GM19463 (cell line): ENCODE data around the gene TNIP1.

ENCODE experiments used
- ATAC-seq: cut with Tn5 transposase; IDR thresholded peaks from one replicate; pipeline ENCODE4 v1.9.1; 2021; ENCODE audit warnings: mild to moderate bottlenecking, moderate library complexity; ENCODE audit not compliant: unreplicated experiment

TNIP1 gene

DNA sequence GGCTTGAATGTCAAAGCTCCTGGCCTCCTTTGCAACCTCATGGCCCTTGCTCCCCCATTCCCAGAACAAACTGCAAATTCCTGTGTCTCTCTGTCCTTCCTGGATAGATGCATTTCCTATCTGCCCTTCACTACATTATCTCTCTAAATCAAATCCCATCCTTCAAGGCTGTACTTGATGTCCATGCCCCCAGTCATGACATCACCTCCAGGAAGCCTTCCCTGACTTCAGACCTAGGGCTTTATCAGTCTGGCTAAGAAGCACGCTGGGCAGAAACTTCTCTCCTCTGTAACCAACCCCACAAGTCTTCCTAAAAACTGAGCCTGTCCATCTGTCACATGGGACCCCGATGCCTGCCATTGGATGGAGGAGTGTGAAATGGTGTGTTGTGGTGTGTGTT is 25.7 kb upstream of the TNIP1 start:
- no peak for ATAC-seq

DNA sequence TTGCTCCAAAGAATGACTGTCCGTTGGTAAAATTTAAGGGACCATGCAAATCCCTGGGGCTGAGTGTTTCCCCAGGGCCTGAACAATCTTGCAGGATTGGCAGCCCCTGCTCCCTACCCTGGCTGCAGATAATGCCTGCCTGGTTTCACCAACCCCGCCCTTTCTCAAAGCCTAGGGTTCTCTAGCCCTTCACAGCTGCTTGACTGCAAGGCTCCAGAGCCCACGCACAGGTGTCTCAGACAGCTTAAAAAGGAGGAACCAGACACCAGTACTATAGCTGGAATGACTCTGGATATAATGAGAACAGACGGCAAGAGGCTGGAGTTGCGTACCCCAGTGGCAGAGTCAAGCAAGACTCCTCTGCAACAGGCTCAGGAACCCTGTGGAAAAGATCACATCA is 25.2 kb upstream of the TNIP1 start:
- no peak for ATAC-seq

DNA sequence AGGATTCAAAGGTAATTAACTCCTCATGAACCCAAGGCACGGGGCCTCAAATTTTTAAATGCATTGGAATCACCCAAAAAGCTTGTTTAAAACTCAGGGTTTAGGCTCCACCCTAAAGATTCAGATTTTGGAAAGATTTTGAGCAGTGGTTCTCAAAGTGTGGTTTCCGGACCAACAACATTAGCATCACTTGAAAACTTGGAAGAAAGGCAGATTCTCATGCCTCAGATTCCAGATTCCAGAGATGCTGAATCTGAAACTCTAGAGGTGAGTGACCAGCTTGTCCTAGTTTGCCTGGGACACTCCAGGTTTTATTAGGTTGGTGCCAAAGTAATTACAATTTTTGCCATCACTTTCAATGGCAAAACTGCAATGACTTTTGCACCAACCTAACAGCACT is 24.7 kb upstream of the TNIP1 start:
- no peak for ATAC-seq

DNA sequence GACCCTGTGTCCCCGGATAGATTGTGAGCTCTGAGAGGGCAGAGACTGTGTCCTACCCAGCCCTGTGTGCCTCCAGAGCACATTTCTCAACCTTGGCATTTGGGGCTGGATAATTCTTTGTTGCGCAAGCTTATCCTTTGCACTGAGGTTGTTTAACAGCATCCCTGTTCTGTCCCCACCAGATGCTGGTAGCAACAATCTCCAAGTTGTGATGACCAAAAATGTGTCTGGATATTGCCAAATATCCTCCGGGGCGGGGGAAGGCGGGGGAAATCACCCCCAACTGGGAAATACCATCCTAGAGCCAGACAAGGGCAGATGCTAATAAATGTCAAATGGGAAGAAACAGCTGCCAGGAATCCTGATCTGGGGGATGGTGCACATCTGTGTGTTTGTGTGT is 24.0 kb upstream of the TNIP1 start:
- ATAC-seq = no peak

DNA sequence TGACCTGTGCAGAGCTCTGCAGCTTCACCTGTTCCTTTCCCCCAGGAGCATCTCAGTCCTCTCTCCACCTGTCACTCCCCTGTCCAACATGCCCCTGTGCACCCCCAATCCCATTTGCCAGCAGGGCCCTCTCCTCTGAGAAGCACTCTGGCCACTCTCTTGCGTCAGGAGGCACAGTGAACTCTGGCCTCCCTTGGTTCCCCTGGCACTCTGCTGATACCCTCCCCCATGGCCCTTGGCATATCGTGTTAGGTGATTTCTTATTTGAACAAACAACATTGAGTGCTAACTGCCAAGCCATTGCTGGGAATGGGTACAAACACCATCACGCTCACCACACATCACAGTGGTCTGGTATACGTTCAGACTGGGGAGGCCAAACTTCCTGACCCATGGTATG is 20.9 kb upstream of the TNIP1 start:
- no peak for ATAC-seq

DNA sequence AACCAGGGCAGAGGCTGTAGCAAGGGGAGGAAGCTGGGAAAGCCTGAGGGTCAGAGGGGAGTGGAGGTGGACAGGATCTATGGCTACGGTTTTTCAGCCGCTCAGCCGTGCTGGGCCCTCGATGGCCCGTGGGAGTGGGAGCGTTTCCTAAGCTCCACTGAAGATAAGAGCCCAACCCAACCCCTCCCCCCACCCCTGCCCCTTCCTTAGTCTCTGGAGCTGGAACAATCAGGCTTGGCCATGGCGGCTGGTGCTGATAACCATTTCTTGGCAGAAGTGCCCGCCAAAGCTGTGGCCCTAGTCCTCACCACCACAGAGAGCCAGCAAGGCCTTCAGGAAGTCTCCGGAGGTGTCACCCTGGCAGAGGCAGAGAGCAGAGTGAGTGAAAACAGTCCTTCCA is 20.3 kb upstream of the TNIP1 start:
- ATAC-seq = no peak

DNA sequence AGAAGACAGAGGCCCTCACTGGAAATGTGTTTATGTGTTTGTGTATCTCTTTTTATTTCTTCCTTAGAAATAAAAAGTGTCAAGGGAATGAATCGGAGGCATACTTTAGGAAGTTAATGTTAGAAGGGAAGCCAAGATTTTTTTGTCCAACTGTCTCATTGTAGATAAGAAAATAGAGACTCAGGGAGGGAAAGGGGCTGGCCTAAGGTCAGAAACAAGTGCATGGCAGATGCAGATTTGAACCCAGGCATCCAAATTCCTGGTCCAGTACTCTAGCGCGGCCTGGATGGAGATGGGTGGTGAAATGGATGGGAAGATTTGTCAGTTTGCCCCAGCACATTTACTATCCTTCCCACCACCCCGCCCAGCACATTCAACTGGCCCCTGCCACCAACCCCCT is 19.8 kb upstream of the TNIP1 start:
- no peak for ATAC-seq

DNA sequence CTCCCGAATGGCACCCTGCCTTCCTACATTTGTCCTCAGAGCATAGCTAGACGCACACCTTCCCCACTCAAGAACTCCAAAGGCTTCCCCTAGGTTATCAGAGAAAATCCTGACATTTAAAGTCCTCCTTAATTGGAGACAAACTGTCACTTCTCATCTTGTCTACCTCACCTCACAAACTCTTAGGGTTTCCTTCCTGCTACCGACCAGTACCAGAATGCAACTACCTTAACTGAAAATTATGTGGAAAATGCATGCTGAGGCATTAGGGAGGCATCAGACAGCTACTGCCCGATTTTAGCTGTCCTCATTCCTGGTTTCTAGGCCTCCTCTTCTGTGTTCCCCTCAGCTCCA is 17.9 kb upstream of the TNIP1 start:
- ATAC-seq = no peak

DNA sequence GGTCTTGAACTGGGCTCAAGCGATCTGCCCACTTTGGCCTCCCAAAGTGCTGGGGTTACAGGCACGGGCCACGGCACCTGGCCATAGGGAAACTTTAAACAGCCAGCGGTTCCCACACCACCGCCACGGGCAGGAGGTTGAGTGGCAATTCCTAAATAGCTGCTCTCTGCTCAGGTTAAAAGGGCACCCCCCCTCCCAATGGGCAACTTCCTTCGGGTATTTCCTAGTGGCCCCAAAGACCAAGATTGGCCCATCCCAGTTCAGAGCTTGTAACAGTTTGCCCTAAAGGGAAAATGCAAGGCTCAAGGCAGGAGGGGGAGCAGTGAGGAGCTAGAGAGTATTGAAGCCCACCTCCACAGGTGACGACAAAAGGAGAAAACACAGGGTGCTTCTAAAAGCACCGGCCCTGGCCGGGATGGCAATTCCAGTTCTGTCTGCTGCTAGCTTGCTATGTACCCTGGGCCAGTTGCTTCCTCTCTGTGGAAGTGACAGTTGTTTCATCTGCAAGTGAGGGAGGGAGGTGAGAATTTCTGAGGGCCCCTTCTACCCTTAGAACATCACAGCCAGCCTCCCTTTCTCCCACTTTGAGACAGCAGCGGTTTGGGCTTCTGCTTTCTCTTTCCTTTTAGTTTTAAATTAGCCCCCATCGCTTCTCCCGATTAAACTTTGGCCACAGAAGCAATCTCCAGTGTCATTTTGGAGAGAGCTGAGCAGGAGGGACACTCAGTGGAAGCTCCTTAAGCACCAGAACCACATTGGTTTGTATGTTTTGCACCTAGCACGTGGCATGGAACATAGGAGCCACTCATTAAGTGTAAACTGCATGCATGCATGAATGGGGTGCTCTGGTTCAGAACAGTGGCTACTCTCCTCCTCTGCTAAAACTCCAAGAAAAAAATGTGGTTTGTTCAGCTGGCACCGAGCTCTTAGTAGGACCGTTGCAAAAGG is 17.3 kb upstream of the TNIP1 start:
- peak; percentile 42 for ATAC-seq

DNA sequence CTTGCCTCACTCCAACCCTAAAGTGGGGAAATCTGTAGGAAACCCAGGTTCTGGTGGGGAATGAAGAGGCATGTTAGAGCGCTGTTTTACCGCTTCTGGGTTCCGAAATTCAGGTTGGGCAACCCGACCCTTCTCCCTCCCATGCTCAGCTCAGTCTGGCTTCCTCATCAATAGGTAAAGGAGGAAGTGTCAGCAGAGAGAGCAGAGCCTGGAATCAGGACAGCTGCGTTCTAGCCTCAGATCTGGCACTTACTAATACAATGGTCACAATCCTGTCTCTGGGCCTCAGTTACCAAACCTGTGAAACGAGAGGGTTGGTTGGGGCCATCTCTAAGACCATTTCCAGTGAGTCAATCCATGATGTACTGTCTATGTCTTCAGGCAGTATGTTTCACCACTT is 16.2 kb upstream of the TNIP1 start:
- ATAC-seq = no peak

DNA sequence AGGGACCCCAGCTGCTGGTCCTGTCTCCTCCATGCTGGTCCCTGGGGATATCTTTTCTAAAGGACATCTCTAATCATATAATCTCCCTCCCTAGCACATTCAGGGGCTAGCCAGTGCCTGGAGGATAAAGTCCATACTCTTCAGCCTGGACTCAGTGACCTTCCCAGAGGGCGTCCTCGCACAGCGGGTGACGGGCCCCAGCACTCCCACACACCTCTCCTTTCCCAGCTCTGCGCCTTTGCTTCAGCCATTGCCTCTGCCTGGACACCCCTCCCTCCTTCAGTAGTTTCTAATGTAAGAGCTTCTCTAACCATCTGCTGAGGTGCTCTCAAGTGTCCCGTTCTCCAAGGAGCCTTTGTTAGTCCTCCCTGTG is 15.2 kb upstream of the TNIP1 start:
- ATAC-seq = no peak

DNA sequence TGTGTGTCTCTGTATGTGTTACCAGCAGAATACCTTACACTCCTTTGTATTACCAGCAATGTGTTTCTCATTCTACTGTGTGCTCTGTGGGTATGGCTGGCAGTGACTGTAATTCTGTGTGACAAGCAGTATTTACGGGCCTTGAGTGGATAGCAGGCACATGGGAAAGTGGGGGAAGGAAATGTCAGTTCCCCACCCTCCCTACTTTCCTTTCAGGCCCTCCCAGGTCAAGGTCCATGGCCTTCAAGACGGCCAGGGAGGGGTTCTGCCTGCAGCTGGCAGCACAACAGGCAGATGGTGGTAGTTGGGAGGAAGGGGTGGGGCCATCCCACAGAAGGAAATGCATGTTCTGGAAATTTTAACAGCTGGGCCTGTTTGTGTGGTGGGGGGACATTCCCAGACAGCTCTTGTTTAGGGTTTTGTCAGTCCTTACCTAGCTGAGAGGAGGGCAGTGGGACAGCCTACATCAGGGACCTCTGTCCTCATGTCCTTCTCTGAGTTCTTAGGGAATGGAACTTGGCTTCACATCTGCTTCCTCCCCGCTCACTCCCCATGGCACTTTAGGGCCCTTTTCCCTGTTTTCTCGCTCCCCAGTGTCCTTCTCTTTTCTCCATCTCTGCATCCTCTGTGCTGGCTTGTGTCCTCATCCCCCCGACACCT is 14.6 kb upstream of the TNIP1 start:
- no peak for ATAC-seq

DNA sequence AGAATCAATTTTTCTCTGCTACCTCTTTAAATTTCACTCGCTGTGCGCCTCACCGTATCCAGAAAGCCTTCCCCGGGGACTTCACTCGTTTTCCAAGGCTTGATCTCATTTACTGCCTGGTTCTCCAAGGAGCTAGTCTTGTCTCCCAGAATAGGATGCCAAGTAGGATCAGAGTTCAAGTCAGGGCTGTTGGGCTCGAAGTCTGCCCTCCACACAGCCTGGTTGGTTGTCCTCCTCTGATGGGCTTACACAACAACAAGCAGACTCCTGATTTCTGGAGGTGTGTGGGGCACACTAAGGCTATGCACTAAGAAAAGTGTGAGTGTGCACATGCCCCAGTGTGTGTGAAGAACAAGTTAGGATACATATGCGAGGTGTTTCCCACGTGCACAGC is 14.0 kb upstream of the TNIP1 start:
- ATAC-seq = no peak

DNA sequence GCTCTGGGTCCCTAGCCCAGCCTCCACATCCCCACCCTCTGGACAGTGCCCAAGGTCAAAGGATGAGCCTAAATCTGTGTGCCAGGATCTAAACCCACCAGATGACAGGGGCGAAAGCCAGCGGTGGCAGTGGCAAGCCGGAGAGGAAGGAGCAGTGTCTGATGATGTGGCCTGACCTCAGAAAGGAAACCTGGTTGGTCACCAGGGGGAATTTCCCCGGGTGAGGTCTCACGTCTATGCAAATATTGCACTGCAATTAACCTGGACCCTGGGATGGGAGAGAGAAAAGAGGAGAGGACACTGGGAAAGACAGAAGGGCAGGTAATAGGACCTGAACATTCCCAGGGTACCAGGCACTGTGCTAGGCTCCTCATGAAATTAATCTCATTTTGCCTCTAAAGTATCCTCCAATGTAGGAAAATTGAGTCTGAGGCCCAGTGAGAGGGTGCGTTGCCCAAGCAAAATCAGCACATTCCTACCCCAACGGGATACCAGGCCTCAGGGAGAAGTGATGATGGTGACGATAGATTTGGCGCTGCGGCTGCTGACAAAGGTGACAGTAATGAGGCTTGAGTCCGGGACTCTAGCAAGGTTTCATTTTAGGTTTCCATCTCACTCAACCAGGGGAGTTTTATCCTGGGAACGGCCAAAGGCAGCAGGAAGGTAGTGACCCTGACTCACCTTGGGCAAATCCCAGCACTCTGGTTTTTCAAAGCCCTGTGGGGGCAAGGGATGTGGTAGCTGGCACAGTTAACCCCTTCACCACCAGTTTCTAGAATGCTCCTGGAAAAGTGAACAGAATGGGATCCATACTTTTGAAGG is 13.4 kb upstream of the TNIP1 start:
- peak; percentile 74 for ATAC-seq

DNA sequence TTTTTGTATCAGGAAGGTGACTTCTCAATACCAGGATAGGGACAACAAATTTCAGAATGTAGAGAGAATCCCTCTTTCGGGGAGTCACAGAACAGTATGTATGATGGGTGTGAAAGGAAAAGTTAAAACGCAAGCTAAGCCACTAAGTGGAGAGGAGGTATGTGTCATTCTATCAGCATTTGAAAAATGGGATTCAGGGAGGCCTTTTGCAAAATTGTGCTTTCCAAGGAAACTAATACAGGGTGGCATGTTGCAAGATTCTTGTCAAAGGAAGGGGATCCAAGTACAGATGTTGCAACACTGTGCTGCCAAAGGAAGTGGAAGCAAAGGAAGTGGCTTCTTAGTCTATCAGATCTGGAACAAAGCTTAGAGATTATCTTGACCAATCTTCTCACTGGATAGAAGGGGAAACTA is 12.6 kb upstream of the TNIP1 start:
- ATAC-seq = peak; percentile 1

DNA sequence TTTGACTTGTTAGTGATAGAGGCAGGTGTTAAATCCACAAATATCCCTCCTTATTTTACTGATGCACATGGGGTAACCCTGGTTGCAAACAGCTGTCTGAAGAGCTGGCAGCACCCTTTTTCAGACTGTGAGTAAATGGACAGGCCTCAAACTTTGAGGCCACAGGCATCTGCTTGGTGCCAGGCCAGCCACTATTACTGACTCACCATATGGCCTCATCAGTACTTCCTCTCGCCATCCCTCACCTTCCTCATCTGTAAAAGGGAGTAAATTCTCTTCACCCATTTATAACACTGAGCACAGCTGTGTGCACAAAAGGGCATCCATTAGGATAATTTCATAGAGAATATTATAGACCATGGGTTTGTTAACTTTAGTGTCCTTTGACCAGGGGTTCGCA is 11.9 kb upstream of the TNIP1 start:
- no peak for ATAC-seq

DNA sequence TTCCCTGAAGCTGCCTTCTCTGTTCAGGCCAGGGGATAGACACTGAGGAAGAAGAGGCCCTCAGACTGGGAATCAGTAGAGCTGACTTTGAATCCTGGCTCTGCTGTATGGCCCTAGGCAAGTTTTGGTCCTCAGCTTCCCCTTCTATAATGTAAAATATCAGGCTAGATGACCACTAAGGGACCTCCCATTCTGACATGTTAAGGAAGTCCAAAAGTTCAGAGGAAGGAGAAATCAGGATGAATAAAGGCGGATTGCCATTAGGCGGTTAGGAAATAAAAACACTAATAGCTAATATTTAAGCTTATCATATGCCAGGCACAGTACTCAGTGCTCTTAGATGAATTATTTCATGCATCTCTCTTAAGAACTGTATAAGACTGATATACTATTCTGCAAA is 8.9 kb upstream of the TNIP1 start:
- ATAC-seq = no peak

DNA sequence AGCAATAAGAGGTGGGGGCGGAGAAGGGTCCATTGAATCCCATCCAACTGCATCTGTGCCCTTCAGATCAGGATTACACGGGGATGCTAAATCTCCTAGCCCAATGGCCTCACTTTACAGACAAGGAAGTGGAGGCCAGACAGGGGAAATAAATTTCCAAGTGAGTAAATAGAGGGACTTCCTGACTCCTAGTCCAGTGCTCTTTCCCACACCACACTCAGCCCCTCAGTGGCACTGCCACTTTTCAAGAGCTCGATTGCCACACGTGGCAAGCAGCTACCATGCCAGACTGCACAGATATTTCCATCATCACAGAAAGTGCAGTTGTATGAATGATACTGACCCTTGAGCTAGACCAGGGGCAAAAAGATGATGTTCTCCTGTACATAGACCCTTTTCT is 8.2 kb upstream of the TNIP1 start:
- no peak for ATAC-seq

DNA sequence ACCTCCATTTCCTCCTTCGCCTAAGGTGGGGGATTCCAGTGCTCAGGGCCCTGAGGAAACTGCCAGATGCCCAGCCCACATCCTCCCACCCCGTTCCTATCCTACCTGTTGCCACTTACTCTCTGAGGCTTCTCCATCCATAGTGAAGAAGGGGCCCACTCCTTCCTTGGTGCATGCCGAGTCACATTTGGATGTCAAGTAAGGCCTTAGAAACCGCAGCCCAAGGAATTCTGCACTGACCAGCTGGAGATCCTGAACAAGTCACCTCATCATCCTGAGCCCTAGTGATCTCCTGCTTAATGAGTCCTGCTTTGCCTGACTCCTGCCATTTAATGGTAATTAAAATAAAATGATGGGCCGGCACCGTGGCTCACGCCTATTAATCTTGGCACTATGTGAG is 6.7 kb upstream of the TNIP1 start:
- no peak for ATAC-seq

DNA sequence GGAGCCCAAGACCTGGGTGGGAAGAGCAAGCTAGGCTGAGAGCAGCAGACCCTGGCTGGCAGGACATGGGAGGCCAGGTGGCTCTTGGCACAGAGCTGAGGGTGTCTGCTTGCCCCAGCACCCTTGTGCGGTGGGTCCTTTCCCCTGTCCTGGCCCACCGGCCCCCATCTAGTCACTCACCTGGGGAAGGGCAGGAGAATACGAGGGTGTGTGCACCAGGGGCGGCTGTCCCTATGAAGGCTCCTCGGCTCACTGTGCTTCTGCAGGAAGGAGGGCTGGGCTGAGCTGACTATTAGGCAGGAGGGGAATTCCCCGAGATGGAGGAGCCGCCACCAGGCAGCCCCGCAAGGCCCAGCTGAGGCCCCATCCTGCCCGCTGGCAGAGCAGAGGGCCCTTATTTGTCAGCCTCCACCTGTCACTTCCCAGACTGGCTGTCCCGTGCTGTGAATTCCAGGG is 6.1 kb upstream of the TNIP1 start:
- ATAC-seq = peak; percentile 72

DNA sequence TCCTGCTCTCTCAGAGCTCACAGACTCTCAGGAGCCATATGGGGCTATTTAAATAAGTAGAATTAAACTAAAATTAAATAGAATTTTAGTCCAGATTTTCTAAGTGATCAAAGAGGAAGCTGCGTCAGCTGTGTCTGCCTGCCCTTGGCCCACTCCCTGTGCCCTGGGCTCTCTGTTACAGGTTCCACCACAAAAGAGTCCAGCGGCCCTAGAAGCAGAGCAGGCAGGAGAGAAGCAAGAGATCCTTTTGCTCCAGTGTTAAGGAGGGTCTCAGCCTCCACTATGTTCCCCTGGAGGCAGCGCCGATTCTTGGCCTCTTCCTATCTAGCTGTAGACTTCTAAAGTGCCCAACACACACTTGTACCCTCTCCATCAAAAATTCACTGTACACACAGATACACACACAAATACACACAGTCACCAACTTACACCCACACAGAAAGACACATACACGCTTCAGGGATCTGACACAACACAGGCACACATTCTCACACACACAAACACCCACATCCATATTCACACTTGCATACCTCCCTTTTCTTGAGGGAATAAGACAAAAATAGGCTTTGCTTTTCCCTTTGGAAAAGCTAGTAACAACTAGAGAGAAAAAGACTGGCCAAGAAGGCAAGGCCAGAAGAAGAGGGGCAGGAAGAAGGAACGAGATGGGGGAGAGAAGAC is 5.5 kb upstream of the TNIP1 start:
- ATAC-seq = no peak
